ENCODE data around the gene OXCT1.
A peak's percentile ranks its signal among the peaks of the same experiment; 100 is the strongest.
"Not testable (repeated sequence)": the region's sequence is repeated elsewhere in the genome, so short reads cannot be mapped to it uniquely, and the experiment has no call there.

Gene OXCT1

GRCh38 chr5:41773799-41774198 is 96.4 kb downstream of the OXCT1 start:
- no peak for DNase-seq (ENCODE audit: low read depth)

- DNase-seq (ENCODE audit: low read depth): no peak
Measured at GRCh38 chr5:41772785-41773442, 97.3 kb downstream of the OXCT1 start.

GRCh38 chr5:41772056-41772455 is 98.2 kb downstream of the OXCT1 start:
- DNase-seq (ENCODE audit: low read depth): no peak

- no peak for DNase-seq (ENCODE audit: low read depth)
Measured at GRCh38 chr5:41770799-41771198, 99.4 kb downstream of the OXCT1 start.

- DNase-seq (ENCODE audit: low read depth): no peak
Measured at GRCh38 chr5:41768692-41769091, 101.5 kb downstream of the OXCT1 start.

GRCh38 chr5:41764650-41765049 is 105.6 kb downstream of the OXCT1 start:
- DNase-seq (ENCODE audit: low read depth): no peak

GRCh38 chr5:41763574-41763973 is 106.7 kb downstream of the OXCT1 start:
- DNase-seq (ENCODE audit: low read depth): no peak

GRCh38 chr5:41763081-41763480 is 107.1 kb downstream of the OXCT1 start:
- DNase-seq (ENCODE audit: low read depth): peak; percentile 27

GRCh38 chr5:41762426-41762825 is 107.8 kb downstream of the OXCT1 start:
- DNase-seq (ENCODE audit: low read depth): no peak

GRCh38 chr5:41761663-41762062 is 108.6 kb downstream of the OXCT1 start:
- DNase-seq (ENCODE audit: low read depth): no peak

- no peak for DNase-seq (ENCODE audit: low read depth)
Measured at GRCh38 chr5:41755705-41756104, 114.5 kb downstream of the OXCT1 start.

GRCh38 chr5:41754857-41755256 is 115.4 kb downstream of the OXCT1 start:
- DNase-seq (ENCODE audit: low read depth): no peak

- no peak for DNase-seq (ENCODE audit: low read depth)
Measured at GRCh38 chr5:41751867-41752266, 118.4 kb downstream of the OXCT1 start.

- no peak for DNase-seq (ENCODE audit: low read depth)
Measured at GRCh38 chr5:41748631-41749030, 121.6 kb downstream of the OXCT1 start.

- DNase-seq (ENCODE audit: low read depth): no peak
Measured at GRCh38 chr5:41747708-41748107, 122.5 kb downstream of the OXCT1 start.

GRCh38 chr5:41747301-41747700 is 122.9 kb downstream of the OXCT1 start:
- no peak for DNase-seq (ENCODE audit: low read depth)

- DNase-seq (ENCODE audit: low read depth): not testable (repeated sequence)
Measured at GRCh38 chr5:41742608-41743007, 127.6 kb downstream of the OXCT1 start.

GRCh38 chr5:41738710-41739354 is 131.4 kb downstream of the OXCT1 start:
- DNase-seq (ENCODE audit: low read depth): no peak

GRCh38 chr5:41736641-41737040 is 133.6 kb downstream of the OXCT1 start:
- no peak for DNase-seq (ENCODE audit: low read depth)

- no peak for DNase-seq (ENCODE audit: low read depth)
Measured at GRCh38 chr5:41735213-41735612, 135.0 kb downstream of the OXCT1 start.

- not testable (repeated sequence) for DNase-seq (ENCODE audit: low read depth)
Measured at GRCh38 chr5:41729381-41729780, 140.8 kb downstream of the OXCT1 start.

GRCh38 chr5:41728281-41728680 is 141.9 kb downstream of the OXCT1 start:
- no peak for DNase-seq (ENCODE audit: low read depth)

- no peak for DNase-seq (ENCODE audit: low read depth)
Measured at GRCh38 chr5:41722359-41722950, 147.8 kb downstream of the OXCT1 start.

- DNase-seq (ENCODE audit: low read depth): no peak
Measured at GRCh38 chr5:41721516-41721915, 148.7 kb downstream of the OXCT1 start.

Measured in GM04504 (cell line).